NCI-H526 (cell line): ENCODE data around the gene LCP2.

Experiments
- DNase-seq, 2 experiments: peaks; one replicate each; lab custom pipeline; 2025; lab: John Stamatoyannopoulos, UW

The LCP2 gene

GRCh38 chr5:170216257-170216864, 81.2 kb downstream of the LCP2 start:
- peak; percentile 56 to 77 for DNase-seq

- DNase-seq, result no peak
These were observed 85.8 kb downstream of the LCP2 start for GRCh38 chr5:170211575-170212334.

- no peak for DNase-seq
These were observed 90.6 kb downstream of the LCP2 start for GRCh38 chr5:170206958-170207357.

DNA sequence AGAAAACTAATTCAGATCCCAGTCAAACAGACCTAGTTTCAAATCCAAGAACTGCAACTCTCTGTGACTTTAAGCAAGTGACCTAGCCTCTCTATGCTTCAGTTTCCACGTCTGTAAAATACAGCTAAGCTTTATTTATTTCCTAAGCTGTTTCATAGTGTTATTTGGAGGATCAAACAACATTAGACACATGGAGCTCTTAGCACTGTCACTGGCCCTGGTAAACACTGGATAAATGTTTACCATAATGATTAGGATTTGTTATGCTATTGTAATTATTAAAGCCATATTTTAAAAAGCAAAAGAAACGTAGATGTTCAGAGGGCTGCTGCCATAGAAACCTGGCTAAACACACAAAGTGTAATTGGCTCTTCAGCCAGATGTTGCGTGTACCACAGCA, 91.4 kb downstream of the LCP2 start:
- DNase-seq, result no peak

DNA sequence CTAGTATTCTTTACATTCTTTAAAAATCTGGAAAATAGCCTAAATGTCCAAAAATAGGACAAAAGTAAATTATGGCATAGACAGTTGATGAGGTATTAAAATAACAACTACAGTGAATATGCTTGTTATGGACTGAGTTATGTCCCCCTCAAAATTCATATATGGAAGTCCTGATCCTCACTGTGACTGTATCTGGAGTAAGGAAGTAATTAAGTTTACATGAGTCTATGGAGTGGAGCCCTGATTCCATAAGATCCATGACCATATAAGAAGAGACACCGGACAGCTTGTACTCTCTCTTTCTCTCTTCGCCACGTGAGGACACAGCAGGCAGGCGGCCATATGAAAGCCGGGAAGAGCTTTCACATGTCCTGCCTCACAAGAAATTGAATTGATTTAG, 93.4 kb downstream of the LCP2 start:
- DNase-seq, result no peak

DNA sequence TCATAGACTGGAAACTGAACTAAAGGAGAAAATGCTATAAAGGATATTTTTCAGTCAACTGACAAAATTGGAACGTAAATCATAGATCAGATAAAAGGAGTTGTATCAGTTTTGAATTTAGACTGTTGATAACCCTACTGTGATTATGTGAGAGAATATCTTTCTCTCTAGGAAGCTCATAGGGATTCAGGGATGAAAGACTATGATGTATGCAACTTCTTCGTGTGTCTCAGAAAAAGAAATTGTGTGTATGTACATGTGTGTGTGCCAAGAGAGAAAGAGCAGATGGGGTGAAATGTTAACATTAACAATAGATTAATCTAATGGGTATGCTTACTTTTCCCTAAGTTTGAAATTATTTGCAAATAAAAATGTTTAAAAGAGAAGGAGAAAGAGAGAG, 95.5 kb downstream of the LCP2 start:
- DNase-seq, result no peak

- DNase-seq, result no peak
These were observed 96.3 kb downstream of the LCP2 start for GRCh38 chr5:170201311-170201710.

- DNase-seq, result no peak
These were observed 96.7 kb downstream of the LCP2 start for GRCh38 chr5:170200876-170201275.
